AG09319 (cell line): Measurements from ENCODE around the gene RC3H1.
"Not testable (repeated sequence)": the region's sequence is repeated elsewhere in the genome, so short reads cannot be mapped to it uniquely, and the experiment has no call there.

Experiments used
- DNase-seq: peaks from one replicate; pipeline ENCODE4 v3.0.0-alpha.2; 2010; ENCODE audit warnings: low read depth; ENCODE audit errors: extremely low read depth
- TF ChIP-seq, protein P1 (sequence below): IDR thresholded peaks from 2 replicates; pipeline ENCODE4 v1.5.1; 2011; ENCODE audit warnings: low read depth, mild to moderate bottlenecking, inconsistent platforms, low read length, moderate library complexity

RC3H1 gene, protein sequence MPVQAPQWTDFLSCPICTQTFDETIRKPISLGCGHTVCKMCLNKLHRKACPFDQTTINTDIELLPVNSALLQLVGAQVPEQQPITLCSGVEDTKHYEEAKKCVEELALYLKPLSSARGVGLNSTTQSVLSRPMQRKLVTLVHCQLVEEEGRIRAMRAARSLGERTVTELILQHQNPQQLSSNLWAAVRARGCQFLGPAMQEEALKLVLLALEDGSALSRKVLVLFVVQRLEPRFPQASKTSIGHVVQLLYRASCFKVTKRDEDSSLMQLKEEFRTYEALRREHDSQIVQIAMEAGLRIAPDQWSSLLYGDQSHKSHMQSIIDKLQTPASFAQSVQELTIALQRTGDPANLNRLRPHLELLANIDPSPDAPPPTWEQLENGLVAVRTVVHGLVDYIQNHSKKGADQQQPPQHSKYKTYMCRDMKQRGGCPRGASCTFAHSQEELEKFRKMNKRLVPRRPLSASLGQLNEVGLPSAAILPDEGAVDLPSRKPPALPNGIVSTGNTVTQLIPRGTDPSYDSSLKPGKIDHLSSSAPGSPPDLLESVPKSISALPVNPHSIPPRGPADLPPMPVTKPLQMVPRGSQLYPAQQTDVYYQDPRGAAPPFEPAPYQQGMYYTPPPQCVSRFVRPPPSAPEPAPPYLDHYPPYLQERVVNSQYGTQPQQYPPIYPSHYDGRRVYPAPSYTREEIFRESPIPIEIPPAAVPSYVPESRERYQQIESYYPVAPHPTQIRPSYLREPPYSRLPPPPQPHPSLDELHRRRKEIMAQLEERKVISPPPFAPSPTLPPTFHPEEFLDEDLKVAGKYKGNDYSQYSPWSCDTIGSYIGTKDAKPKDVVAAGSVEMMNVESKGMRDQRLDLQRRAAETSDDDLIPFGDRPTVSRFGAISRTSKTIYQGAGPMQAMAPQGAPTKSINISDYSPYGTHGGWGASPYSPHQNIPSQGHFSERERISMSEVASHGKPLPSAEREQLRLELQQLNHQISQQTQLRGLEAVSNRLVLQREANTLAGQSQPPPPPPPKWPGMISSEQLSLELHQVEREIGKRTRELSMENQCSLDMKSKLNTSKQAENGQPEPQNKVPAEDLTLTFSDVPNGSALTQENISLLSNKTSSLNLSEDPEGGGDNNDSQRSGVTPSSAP

DNA sequence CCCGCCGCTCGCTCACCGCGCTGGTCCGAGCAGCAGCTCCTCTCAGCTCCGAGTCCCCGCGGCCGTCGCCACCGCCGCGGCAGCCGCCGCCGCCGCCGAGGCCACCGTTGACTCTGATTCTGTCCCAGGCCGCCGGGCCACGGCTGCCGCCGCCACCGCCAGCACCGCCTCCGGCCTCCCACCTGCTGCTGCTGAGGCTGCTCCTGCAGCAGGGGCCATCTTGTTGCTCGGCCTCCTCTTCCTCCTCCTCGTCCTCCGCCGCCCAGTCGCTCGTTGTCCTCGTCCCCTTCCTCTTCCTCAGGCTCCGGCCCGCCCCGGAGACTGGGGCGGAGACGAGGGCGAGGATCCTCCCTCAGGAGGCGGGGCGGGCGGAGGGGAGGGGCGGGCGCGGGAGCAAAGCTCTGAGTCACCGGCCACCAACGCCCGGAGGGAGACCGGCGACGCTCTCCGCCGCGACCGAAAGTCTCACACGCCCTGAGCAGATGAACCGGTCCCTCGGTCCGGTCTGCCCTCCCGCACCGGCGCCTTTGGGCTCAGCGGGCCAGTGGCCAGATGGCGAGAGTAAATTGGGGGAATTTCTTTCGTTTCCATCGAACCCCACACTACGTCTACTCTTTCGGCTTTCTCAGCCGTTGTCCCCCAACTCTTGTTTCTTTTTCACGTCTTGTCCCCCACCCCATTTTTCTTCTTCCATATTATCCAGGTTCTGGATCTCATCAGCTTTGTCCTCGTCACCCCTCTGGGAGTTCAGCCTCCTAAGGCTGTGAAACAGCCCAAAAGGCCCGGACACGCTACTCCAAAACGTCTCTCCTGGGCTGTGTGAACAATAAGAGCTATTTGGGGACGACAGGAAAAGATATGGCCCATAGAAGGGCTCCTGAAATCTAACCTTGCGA is at the start of gene RC3H1:
TSS of gene RC3H1 (minus strand) at position 278 of the 896 bp plus-strand sequence. CDS start 29,372 bp downstream, outside the sequence.
- peak; percentile 61 for DNase-seq
- TF ChIP-seq, protein P1, sequence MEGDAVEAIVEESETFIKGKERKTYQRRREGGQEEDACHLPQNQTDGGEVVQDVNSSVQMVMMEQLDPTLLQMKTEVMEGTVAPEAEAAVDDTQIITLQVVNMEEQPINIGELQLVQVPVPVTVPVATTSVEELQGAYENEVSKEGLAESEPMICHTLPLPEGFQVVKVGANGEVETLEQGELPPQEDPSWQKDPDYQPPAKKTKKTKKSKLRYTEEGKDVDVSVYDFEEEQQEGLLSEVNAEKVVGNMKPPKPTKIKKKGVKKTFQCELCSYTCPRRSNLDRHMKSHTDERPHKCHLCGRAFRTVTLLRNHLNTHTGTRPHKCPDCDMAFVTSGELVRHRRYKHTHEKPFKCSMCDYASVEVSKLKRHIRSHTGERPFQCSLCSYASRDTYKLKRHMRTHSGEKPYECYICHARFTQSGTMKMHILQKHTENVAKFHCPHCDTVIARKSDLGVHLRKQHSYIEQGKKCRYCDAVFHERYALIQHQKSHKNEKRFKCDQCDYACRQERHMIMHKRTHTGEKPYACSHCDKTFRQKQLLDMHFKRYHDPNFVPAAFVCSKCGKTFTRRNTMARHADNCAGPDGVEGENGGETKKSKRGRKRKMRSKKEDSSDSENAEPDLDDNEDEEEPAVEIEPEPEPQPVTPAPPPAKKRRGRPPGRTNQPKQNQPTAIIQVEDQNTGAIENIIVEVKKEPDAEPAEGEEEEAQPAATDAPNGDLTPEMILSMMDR: no peak

DNA sequence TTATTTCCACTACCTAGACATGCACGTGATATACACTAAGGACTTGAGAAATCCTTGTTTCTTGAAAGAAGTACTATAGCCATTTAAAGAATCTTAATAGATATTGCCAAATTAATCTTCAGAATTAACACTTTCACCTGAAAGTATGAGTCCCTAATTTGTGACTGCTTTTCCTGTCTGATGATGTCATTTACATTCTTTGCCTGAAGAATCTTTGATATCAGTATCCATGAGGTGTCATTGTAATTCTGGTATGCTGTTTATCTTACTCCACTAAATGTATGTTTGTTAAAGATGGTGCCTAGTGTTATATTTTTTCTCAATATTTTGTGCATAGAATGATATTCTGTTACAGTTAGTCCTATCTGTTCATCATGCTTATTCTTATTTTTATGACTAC is 48.5 kb upstream of the RC3H1 start:
- TF ChIP-seq, protein P1: no peak
- DNase-seq: no peak

DNA sequence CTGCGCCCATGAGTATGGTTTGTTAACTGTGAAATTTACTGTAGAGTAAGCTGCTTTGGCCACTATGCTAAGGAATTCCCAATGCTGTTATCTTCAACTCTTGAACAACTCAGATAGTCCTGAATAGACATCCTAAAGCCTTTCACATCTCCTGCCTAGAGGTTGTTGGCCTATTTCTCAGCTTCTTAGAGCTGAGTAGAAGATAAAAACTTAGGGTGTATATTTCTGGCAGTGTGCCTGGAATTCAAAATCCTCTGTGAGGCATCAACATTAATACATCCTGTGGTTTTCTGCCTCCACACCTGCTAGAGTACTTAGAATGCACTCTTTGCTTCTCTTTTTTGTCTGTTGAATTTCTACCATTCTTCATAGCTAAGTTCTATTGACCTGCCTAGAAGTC is 45.8 kb upstream of the RC3H1 start:
- TF ChIP-seq, protein P1: no peak
- no peak for DNase-seq

DNA sequence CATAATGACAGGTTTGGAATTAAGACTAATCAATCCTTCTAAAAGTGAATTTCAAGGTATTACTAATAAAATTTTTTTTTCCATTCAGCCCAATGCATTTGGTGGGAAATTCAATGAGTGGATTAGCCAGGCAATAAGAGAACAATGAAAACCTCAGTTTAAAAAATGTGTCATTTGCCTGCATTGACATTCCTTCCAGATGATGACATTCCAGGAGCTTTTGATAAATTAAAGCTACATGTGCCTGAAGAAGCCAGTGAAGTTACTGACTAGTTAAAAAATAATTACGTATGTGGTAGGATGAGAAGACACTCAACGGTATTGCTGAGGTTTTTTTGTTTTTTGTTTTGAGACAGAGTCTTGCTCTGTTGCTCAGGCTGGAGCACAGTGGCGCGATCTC is 37.9 kb upstream of the RC3H1 start:
- no peak for DNase-seq
- TF ChIP-seq, protein P1: no peak

DNA sequence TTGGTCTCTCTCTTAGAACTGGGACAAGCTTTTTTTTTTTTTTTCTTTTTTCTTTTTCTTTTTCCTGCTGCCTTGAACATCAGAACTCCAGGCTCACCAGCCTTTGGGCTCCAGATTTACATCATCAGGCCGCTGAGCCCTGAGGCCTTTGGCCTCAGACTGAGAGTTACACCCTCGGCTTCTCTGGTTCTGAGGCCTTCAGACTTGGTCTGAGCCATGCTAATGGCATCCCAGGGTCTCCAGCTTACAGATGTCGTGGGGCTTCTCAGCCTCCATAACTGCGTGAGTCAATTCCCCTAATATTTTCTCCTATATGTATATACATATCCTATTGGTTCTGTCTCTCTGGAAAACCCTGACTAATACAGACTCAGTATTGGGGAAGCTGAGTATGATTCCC is 36.5 kb upstream of the RC3H1 start:
- DNase-seq: no peak
- TF ChIP-seq, protein P1: no peak

DNA sequence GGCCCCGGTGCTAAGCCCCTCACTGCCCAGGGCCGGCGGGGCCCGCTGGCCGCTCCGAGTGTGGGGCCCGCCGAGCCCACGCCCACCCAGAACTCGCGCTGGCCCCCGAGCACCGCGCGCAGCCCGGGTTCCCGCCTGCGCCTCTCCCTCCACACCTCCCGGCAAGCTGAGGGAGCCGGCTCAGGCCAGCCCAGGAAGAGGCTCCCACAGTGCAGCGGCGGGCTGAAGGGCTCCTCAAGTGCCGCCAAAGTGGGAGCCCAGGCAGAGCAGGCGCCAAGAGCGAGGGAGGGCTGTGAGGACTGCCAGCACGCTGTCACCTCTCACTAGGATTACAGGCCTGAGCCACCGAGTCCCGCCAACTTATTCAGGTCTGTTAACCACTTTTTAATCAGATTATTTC is 34.5 kb upstream of the RC3H1 start:
- DNase-seq: not testable (repeated sequence)

DNA sequence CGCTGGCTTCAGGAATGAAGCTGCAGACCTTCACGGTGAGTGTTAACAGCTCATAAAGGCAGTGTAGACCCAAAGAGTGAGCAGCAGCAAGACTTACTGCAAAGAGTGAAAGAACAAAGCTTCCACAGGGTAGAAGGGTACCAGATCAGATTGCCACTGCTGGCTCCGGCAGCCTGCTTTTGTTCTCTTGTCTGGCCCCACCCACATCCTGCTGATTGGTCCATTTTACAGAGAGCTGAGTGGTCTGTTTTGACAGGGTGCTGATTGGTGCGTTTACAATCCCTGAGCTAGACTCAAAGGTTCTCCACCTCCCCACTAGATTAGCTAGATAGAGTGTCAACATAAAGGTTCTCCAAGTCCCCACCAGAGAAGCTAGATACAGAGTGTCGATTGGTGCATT is 33.6 kb upstream of the RC3H1 start:
- DNase-seq: not testable (repeated sequence)
